HG02885 (cell line): ENCODE data around the gene RNU6-1.

Experiments used
- ATAC-seq: cut with Tn5 transposase; IDR thresholded peaks from one replicate; pipeline ENCODE4 v1.9.1; 2021; ENCODE audit warnings: mild to moderate bottlenecking; ENCODE audit not compliant: unreplicated experiment, poor library complexity

RNU6-1 gene

GRCh38 chr15:67859331-67859946 is 19.6 kb upstream of the RNU6-1 start:
- no peak for ATAC-seq

GRCh38 chr15:67857220-67857619 is 17.4 kb upstream of the RNU6-1 start:
- no peak for ATAC-seq

- no peak for ATAC-seq
These were observed 16.0 kb upstream of the RNU6-1 start for GRCh38 chr15:67855842-67856241.

GRCh38 chr15:67854358-67854757 is 14.5 kb upstream of the RNU6-1 start:
- no peak for ATAC-seq

- ATAC-seq = no peak
These were observed 13.6 kb upstream of the RNU6-1 start for GRCh38 chr15:67853454-67853853.

- ATAC-seq = no peak
These were observed 12.6 kb upstream of the RNU6-1 start for GRCh38 chr15:67852418-67852817.

GRCh38 chr15:67850994-67851571 is 11.2 kb upstream of the RNU6-1 start:
- no peak for ATAC-seq

- ATAC-seq = no peak
These were observed 10.5 kb upstream of the RNU6-1 start for GRCh38 chr15:67850336-67850735.

- no peak for ATAC-seq
These were observed 9.7 kb upstream of the RNU6-1 start for GRCh38 chr15:67849538-67849937.

GRCh38 chr15:67845974-67846373 is 6.1 kb upstream of the RNU6-1 start:
- ATAC-seq = no peak

GRCh38 chr15:67843571-67844387 is 3.9 kb upstream of the RNU6-1 start:
- no peak for ATAC-seq

- ATAC-seq = no peak
These were observed 3.3 kb upstream of the RNU6-1 start for GRCh38 chr15:67843092-67843501.

- ATAC-seq = no peak
These were observed 1.6 kb upstream of the RNU6-1 start for GRCh38 chr15:67841513-67841762.

GRCh38 chr15:67840749-67841512 is 1.1 kb upstream of the RNU6-1 start:
- ATAC-seq = no peak

GRCh38 chr15:67839499-67839928 is 331 bp downstream of the RNU6-1 start:
- no peak for ATAC-seq

- no peak for ATAC-seq
These were observed 984 bp downstream of the RNU6-1 start for GRCh38 chr15:67838789-67839332.

GRCh38 chr15:67836955-67837354 is 2.9 kb downstream of the RNU6-1 start:
- no peak for ATAC-seq

GRCh38 chr15:67836477-67836876 is 3.4 kb downstream of the RNU6-1 start:
- ATAC-seq = no peak

- no peak for ATAC-seq
These were observed 3.8 kb downstream of the RNU6-1 start for GRCh38 chr15:67836134-67836455.

- ATAC-seq = no peak
These were observed 4.3 kb downstream of the RNU6-1 start for GRCh38 chr15:67835297-67836133.
